Gastrocnemius medialis (tissue), 4 donors: Measurements from ENCODE around the gene ZNF438. TPM values are rescaled to one million over a fixed set of nuclear protein-coding genes. Genes with fewer than 3 reads are reported as not detected.
"Not testable (repeated sequence)": the region's sequence is repeated elsewhere in the genome, so short reads cannot be mapped to it uniquely, and the experiment has no call there.

Experiments
- ATAC-seq, 2 donors: fragments of 150-250 bp; one replicate each; pipeline ENCODE4 v1.9.1; 2016
- DNase-seq, 2 donors: peaks; one replicate each; pipeline ENCODE4 v3.0.0-alpha.2; 2019
- H3K27ac ChIP-seq, 4 donors: fragments of 200-600 bp; sonication (generic); 1 replicate in 1 of 4; 2 replicates in 3 of 4; pipeline ENCODE4 v1.5.1; 2016 to 2018; ENCODE audit warnings: mild to moderate bottlenecking in 2 of 4, moderate library complexity in 1 of 4
- H3K27me3 ChIP-seq, 3 donors: fragments of 200-600 bp; sonication (generic) in 2 of 3; 1 replicate in 1 of 3; 2 replicates in 2 of 3; pipeline versions ENCODE4 v1.5.1 to v1.6.0; 2016 to 2019; ENCODE audit warnings: mild to moderate bottlenecking in 1 of 3, moderate library complexity in 1 of 3
- H3K36me3 ChIP-seq, 2 donors: fragments of 200-600 bp; sonication (generic) in 1 of 2; one replicate each; pipeline ENCODE4 v1.5.1; 2017 to 2018
- H3K4me1 ChIP-seq, 2 donors: fragments of 200-600 bp; sonication (generic) in 1 of 2; one replicate each; pipeline ENCODE4 v1.5.1; 2016 to 2017; ENCODE audit warnings: mild to moderate bottlenecking in 2 of 2
- H3K4me3 ChIP-seq, 4 donors: fragments of 200-600 bp; sonication (generic) in 3 of 4; 1 replicate in 1 of 4; 2 replicates in 3 of 4; pipeline ENCODE4 v1.5.1; 2016 to 2019; ENCODE audit warnings: mild to moderate bottlenecking in 2 of 4
- H3K9me3 ChIP-seq, 3 donors: fragments of 200-600 bp; sonication (generic) in 2 of 3; 1 replicate in 1 of 3; 2 replicates in 2 of 3; pipeline ENCODE4 v1.5.1; 2016 to 2019
- POLR2A ChIP-seq, 2 donors: fragments of 450-650 bp; IDR thresholded peaks; one replicate each; pipeline ENCODE4 v1.6.1; 2017; ENCODE audit warnings: antibody characterized with exemption in 2 of 2, mild to moderate bottlenecking in 2 of 2, moderate library complexity in 2 of 2
- in situ Hi-C, 4 donors: fragments of 200-750 bp; cut with MboI; loops; one replicate each; pipeline versions ENCODE4 v1.15.0 to v1.8.0; 2017; ENCODE audit warnings: low sequenced_read_pairs in 4 of 4
- intact Hi-C: fragments of 100-400 bp; cut with DNase I; formaldehyde crosslinking; loops from one replicate; pipeline ENCODE4 v1.15.1; 2023; ENCODE audit warnings: low total_unique reads
- total RNA-seq, 4 donors: library from RNA; depleted of rRNA; stranded (reverse); fragments of >200 nt; gene quantifications; one replicate each; pipeline versions ENCODE4 v1.1.0 to v1.2.3, GENCODE V29; 2016
- TF ChIP-seq, protein P1 (sequence below), 5 experiments: fragments of 450-650 bp in 3 of 5; fragments of 200-600 bp in 2 of 5; sonication (generic) in 2 of 5; IDR thresholded peaks in 4 of 5; conservative IDR thresholded peaks in 1 of 5; 1 replicate in 4 of 5; 2 replicates in 1 of 5; pipeline ENCODE4 v1.5.1; 2016 to 2019; ENCODE audit warnings: antibody characterized with exemption in 5 of 5, mild to moderate bottlenecking in 3 of 5, moderate library complexity in 3 of 5

The ZNF438 gene
- total RNA-seq, 4 donors from 2014 or later = 14.4 to 37.0 (median 26.5) TPM

DNA sequence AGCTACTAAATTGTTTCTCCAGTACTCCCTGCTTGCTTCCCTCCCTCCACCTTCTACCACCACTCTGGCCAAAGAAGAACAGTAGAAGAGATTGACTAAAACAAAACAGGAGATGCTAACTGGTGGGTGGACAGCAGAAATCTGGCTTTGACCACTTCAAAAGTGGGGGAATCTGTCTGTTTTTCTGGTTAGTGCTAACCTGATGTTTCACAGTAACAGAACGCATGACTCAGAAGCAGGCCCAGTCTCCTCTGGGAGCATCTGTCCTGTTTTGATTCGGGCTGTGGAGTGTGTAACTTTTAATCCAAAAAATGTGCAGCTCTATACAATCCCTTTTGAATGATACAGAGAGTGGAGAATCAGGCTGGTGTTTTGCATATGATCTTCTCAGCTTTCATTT, 32.7 kb upstream of the ZNF438 start:
- TF ChIP-seq, protein P1, sequence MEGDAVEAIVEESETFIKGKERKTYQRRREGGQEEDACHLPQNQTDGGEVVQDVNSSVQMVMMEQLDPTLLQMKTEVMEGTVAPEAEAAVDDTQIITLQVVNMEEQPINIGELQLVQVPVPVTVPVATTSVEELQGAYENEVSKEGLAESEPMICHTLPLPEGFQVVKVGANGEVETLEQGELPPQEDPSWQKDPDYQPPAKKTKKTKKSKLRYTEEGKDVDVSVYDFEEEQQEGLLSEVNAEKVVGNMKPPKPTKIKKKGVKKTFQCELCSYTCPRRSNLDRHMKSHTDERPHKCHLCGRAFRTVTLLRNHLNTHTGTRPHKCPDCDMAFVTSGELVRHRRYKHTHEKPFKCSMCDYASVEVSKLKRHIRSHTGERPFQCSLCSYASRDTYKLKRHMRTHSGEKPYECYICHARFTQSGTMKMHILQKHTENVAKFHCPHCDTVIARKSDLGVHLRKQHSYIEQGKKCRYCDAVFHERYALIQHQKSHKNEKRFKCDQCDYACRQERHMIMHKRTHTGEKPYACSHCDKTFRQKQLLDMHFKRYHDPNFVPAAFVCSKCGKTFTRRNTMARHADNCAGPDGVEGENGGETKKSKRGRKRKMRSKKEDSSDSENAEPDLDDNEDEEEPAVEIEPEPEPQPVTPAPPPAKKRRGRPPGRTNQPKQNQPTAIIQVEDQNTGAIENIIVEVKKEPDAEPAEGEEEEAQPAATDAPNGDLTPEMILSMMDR (IDR thresholded peaks at IDR 0.05 in 4 of 5, conservative IDR thresholded peaks at IDR 0.05 in 1 of 5) = no peak
- no peak for TF ChIP-seq POLR2A (IDR thresholded peaks at IDR 0.05)
- Histone ChIP-seq H3K36me3 (no peaks in the 10 kb centered on the region), H3K4me1 (peaks cover 0 to 7% of the 10 kb centered on the region in 2 donors), H3K4me3 (no peak overlapping the region), H3K27me3 (no peaks in the 10 kb centered on the region), H3K9me3 (no peaks in the 10 kb centered on the region), H3K27ac (peak overlapping the region; percentile 4 to 63 (median 58))
- intact Hi-C loops = no loop called here
- ATAC-seq = peak; percentile 76 to 90
- in situ Hi-C loops = loop anchor here in 1 of 4 donors (25.0 kb wide), 1 partner anchor 423 kb away; no protein-coding TSS in a partner anchor
- peak; percentile 35 to 41 for DNase-seq

DNA sequence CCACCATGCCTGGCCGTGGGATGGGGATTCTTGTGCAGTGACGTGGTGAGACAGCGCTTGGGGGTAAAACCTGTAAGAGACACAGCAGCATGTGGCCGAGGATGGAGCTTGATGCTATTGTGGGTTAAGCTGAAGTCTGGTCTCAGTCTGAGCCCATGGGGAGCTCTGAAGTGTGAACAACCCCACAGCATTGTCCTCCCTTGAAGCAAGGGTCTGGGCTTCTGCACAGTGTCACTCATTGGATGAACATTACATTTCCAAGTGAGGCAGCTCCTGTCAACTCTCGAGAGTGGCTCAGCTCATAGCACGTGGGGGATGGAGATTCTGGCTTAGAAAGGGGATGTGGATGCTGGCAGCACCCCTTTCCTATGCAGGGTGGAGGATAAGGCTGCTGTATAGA, 32.2 kb upstream of the ZNF438 start:
- Histone ChIP-seq H3K4me1 (peaks cover 0 to 7% of the 10 kb centered on the region in 2 donors), H3K27ac (peak overlapping the region; percentile 4 to 63 (median 58)), H3K9me3 (no peaks in the 10 kb centered on the region), H3K4me3 (no peak overlapping the region), H3K27me3 (no peaks in the 10 kb centered on the region), H3K36me3 (no peaks in the 10 kb centered on the region)
- in situ Hi-C loops = loop anchor here in 1 of 4 donors (25.0 kb wide), 1 partner anchor 423 kb away; no protein-coding TSS in a partner anchor
- no peak for ATAC-seq
- intact Hi-C loops = no loop called here
- no peak for TF ChIP-seq POLR2A (IDR thresholded peaks at IDR 0.05)
- TF ChIP-seq, protein P1 (IDR thresholded peaks at IDR 0.05 in 4 of 5, conservative IDR thresholded peaks at IDR 0.05 in 1 of 5) = no peak
- no peak for DNase-seq

DNA sequence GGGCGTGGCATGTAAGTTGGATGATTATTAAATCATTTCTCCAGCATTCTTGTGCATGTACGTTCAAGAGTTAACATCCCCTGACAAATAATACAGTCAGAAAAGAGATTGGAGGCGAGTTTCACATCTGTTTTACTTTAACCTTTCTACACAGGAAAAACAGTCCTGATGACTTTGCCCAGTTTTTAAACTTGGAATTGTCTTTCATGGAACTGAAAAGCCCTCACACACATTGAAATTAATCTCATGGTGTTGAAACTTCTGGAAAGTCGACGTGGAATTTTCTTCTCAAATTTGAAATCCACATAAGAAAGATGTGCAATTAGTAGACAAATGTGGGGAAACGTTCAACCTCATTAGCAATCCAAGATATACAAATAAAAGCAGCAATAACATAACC, 31.2 kb upstream of the ZNF438 start:
- in situ Hi-C loops (loop anchor here in 1 of 4 donors (25.0 kb wide), 1 partner anchor 424 kb away; no protein-coding TSS in a partner anchor), intact Hi-C loops (no loop called here)
- peak in 1 of 2 donors; percentile 51 for ATAC-seq
- no peaks in the 10 kb centered on the region for H3K36me3 ChIP-seq
- TF ChIP-seq POLR2A (IDR thresholded peaks at IDR 0.05) = no peak
- TF ChIP-seq, protein P1 (IDR thresholded peaks at IDR 0.05 in 4 of 5, conservative IDR thresholded peaks at IDR 0.05 in 1 of 5) = no peak
- no peak for DNase-seq
- peak overlapping the region; percentile 10 to 48 (median 24) for H3K27ac ChIP-seq
- H3K27me3 ChIP-seq = no peaks in the 10 kb centered on the region
- H3K4me1 ChIP-seq = peaks cover 0 to 7% of the 10 kb centered on the region in 2 donors
- H3K4me3 ChIP-seq = no peak overlapping the region
- no peaks in the 10 kb centered on the region for H3K9me3 ChIP-seq

DNA sequence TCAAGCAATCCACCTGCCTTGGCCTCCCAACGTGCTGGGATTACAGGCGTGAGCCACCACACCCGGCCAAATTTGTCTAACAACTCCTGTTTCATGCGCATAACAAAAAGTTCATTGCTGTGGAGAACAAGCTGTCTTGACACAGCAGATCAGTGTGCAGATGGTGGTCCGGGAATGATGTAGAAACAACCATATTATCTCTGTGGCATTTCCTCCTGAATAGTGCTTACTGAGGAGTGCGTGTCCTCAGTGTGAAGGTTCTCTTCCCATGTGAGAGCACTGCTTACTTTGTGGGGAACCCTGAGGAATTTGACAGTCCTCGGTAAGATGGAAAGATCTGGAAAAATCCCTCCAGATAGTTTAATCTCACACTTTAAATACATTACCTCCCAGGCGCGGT, 30.3 kb upstream of the ZNF438 start:
- peak overlapping the region in 1 of 4 donors; percentile 16 for H3K27ac ChIP-seq
- H3K36me3 ChIP-seq = no peaks in the 10 kb centered on the region
- H3K4me3 ChIP-seq = no peak overlapping the region
- in situ Hi-C loops = loop anchor here in 1 of 4 donors (25.0 kb wide), 1 partner anchor 425 kb away; no protein-coding TSS in a partner anchor
- intact Hi-C loops = no loop called here
- no peaks in the 10 kb centered on the region for H3K9me3 ChIP-seq
- ATAC-seq = no peak
- peaks cover 0 to 7% of the 10 kb centered on the region in 2 donors for H3K4me1 ChIP-seq
- DNase-seq = no peak
- no peak for TF ChIP-seq POLR2A (IDR thresholded peaks at IDR 0.05)
- H3K27me3 ChIP-seq = no peaks in the 10 kb centered on the region

DNA sequence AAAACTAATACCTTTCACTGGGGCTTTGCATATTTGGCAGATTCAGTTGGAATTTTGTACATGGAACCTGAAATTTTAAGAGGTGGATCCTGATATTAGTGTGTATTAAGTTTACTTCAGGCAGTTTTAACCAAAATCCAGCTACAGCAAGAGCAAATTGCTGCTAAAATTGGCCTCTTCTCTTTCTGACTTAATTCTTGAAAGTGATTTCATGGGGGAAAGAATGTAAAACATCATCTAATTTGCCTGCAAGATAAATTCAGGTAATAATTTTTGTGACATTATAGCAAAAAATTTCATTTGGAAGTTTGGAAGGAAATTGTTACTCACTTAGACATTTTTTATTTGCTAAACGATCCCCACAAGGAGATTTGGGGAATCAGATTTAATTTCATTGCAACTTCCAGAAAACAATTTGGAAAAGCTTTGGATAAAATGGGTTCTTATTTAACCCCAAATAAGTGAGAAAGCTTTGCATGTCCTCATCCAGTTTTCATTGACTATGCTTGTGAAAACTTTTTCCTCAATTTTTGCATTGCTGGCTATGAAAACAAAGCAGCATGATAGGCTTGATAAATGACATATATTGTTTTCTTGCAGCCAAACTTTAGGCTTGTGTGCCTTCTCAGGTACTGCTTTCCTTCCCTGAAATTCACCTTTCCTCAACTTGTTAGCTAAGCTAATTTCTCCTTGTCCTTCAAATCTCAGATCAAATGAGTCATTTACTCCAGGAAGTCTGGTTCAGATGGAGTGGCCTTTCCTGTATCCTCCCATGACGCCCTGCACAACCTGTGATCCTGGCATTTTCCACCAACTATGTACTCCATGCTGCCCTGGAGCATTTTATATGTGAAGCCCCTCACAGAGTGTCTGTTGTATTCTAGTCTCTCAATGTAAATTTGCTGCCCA, 27.4 kb upstream of the ZNF438 start:
- TF ChIP-seq, protein P1 (IDR thresholded peaks at IDR 0.05 in 4 of 5, conservative IDR thresholded peaks at IDR 0.05 in 1 of 5) = no peak
- no peak for TF ChIP-seq POLR2A (IDR thresholded peaks at IDR 0.05)
- ATAC-seq = no peak
- intact Hi-C loops = no loop called here
- no peak for DNase-seq
- H3K36me3 ChIP-seq = no peaks in the 10 kb centered on the region
- no peaks in the 10 kb centered on the region for H3K27me3 ChIP-seq
- no peak overlapping the region for H3K27ac ChIP-seq
- in situ Hi-C loops = loop anchor here in 1 of 4 donors (25.0 kb wide), 1 partner anchor 428 kb away; no protein-coding TSS in a partner anchor
- peaks cover 0 to 2% of the 10 kb centered on the region in 2 donors for H3K4me1 ChIP-seq
- no peak overlapping the region for H3K4me3 ChIP-seq
- H3K9me3 ChIP-seq = no peaks in the 10 kb centered on the region

DNA sequence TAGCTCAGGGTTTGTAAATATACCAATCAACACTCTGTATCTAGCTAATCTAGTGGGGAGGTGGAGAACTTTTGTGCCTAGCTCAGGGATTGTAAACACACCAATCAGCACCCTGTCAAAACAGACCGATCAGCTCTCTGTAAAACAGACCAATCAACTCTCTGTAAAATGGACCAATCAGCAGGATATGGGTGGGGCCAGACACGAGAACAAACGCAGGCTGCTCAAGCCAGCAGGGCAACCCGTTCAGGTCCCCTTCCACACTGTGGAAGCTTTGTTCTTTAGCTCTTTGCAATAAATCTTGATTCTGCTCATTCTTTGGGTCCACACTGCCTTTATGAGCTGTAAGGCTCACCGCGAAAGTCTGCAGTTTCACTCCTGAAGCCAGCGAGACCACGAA, 25.0 kb upstream of the ZNF438 start:
- H3K36me3 ChIP-seq, intact Hi-C loops, H3K4me1 ChIP-seq, DNase-seq, ATAC-seq, H3K4me3 ChIP-seq, H3K27me3 ChIP-seq, H3K9me3 ChIP-seq, H3K27ac ChIP-seq: not testable (repeated sequence)
- in situ Hi-C loops = loop anchor here in 1 of 4 donors (25.0 kb wide), 1 partner anchor 431 kb away; no protein-coding TSS in a partner anchor
